VCaP (cell line): ENCODE data around the gene GMPPB.
"Not testable (repeated sequence)": the region's sequence is repeated elsewhere in the genome, so short reads cannot be mapped to it uniquely, and the experiment has no call there.

Source experiments
- H3K27ac ChIP-seq: fragments of 450-650 bp; 2 replicates; pipeline ENCODE4 v1.5.1; 2017
- CTCF ChIP-seq: fragments of 450-650 bp; conservative IDR thresholded peaks from 2 replicates; pipeline ENCODE4 v1.5.1; 2017; ENCODE audit warnings: mild to moderate bottlenecking, moderate library complexity

Gene GMPPB

DNA sequence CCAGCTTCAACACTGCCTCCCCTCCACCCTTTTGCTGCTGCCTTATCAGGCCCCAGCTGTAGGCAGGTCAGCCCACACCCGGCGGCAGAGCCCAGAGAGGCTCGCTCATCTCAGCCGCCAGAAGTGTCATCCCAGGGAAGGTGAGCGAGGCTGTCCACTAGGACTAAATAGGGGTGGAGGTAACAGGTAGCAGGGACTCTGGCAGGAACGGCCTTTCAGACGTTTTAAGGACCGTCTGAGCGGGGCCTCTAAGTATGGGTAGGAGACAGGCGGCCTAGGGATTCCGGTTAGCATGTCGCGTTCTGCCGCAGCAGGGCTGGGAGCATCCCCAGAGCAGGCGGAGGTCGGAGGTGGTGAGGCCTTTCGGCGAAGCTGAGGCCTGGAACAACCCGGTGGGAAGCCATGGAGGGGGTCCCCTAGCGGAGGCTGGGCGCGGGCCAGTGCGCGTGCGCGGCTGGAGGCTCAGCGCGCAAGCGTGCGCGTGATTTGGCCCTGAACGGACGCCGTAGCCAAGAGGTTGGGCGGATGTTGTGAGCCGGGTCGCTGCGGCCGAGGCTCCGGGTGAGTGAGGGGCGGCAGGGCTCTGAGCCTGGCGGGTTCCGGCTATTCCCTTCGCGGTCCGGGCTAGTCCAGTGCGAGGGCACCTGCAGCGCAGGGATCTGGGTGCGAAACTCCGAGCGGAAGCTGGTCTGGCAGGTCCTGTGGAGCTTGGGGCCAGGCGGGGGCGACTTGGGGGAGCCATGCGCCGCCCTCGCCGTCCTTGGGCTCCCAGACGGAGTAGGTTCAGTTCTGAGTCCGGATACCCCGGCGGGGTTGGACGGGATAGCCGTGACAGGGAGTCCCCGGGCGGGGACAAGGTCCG is 34.5 kb downstream of the GMPPB start, which contains the start of the genes MST1 and RNF123:
MST1 (minus strand) TSS at position 429 of the 862 bp plus-strand sequence. CDS start 783 bp downstream, outside the sequence.
RNF123 (plus strand) TSS at position 512 of the 862 bp plus-strand sequence. CDS start 1,609 bp downstream, outside the sequence.
- peak within 1 kb of the TSS; percentile 78 for H3K27ac ChIP-seq
- no peak for TF ChIP-seq CTCF

DNA sequence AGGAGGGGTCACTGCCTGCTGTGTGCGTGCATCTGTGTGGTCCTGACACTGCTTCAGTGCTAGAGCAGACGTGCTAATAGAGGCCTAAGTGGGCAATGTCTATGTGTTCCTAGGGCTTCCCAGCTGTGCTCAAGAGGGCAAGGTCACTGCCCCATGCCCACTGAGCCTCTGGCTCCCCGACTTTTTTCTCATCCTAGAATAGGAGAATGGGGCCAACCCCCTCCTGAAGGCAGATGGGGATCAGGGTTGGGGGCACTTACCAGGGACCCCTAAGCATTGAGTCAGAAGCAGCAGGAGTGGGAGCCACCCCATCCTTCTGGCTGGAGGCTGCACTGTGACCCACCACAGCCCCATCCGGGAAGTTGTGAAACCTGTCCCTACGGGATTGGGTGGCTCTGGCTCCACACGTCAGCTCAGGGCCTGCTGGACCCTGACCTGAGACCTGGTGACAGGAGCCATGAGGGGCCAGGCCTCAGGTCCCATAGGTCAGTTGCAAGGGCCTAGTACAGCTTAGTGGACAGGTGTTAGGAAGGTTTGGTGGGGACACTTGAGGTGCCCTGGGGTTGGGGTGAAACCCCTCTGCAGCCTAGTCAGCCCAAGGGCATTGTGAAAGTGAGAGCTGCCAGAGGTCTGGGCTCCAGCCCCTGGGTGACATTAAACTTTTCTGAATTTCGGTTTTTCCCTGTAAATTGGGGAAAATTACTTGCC is 35.3 kb downstream of the GMPPB start:
- H3K27ac ChIP-seq, result peak overlapping the region; percentile 78

GRCh38 chr3:49687424-49687795 is 36.3 kb downstream of the GMPPB start:
- not testable (repeated sequence) for H3K27ac ChIP-seq

DNA sequence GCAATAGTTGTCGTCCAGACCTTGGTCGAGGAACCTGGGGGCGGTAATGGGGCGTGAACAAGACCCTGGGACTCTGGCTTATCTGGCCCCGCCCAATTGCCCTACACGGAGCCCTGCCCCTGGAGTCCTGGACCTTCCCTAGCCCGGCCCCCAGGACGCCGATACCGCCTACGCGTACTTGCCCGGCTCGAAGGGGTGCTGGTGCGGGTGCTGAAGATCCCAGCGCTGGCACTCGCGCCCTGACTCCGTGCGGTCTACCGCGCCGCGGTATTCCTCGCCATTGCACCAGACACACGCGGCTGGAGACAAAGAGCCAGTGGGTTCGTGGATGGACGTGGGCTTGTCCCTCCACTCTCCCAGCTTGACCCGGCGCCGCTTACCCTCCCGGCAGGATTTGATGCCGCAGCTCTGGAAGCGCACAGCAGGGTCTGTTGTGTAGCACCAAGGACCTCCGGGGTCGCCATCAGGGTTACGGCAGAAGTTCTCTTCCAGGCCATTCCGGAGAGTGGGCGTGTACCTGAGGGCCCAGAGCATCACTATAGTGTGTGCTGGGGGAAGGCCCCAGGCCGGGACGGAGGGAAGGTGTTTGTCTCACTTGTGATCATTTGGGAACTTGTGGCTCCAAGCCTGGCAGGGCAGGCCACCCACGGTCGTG is 36.9 kb downstream of the GMPPB start:
- H3K27ac ChIP-seq, result not testable (repeated sequence)

- H3K27ac ChIP-seq, result not testable (repeated sequence)
These were observed 37.4 kb downstream of the GMPPB start for GRCh38 chr3:49686346-49686745.

DNA sequence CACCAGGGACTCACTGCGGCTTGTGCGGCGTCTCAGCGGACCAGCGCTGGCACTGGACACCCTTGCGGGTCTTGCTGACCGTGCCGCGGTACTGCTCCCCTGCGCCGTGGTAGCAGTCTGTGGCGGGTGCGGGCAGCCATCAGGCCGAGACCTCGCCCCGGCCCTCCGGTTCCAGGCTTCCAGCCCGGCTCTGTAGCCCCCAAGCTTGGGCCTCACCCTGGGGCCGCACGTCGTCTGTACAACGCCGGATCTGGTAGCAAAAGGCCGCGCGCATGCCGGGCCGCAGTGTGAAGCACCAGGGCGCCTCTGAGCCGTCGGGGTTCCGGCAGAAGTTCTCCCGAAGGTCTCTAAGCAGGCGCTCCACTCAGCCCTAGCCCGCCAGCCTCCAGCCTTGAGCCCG is 37.9 kb downstream of the GMPPB start:
- H3K27ac ChIP-seq, result not testable (repeated sequence)

GRCh38 chr3:49685103-49685502 is 38.6 kb downstream of the GMPPB start:
- not testable (repeated sequence) for H3K27ac ChIP-seq

DNA sequence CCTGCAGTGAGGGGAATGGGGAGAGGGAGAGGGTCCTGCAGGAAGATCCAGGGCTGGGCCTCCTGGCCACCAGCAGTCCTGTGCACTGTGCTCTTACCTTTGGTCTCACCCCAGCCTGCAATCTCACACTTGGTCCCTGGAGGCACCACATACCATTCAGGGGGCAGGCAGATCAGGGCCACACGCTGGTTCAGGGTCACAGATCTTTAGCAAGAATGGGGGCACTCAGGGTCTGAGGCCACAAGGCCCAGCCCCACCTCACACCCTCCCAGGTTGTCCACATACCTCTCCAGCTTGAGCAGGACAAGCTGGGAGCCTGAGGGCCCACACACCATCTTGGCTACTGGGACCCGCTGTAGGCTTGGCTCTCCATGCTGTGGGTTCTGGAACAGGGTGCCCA is 39.3 kb downstream of the GMPPB start:
- not testable (repeated sequence) for H3K27ac ChIP-seq

- no peak for TF ChIP-seq CTCF
- H3K27ac ChIP-seq, result no peak overlapping the region
These were observed 40.6 kb downstream of the GMPPB start for GRCh38 chr3:49683162-49683561.

GRCh38 chr3:49681543-49681942 is 42.2 kb downstream of the GMPPB start:
- no peak overlapping the region for H3K27ac ChIP-seq
- TF ChIP-seq CTCF, result no peak

DNA sequence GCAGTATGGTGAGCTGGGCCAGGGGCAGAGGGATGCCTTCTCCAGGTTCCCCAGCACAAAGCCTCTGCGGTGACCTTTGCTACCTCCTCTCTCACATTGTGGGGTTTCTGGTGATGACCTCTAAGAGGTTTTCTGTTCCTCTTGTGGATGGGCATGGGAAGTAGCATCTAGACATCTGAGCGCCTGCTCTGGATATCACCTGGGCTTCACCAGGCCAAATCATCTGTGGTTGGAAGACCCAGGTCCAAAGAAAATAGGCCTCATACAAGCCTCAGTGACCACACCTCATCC is 42.6 kb downstream of the GMPPB start:
- H3K27ac ChIP-seq, result no peak overlapping the region
- TF ChIP-seq CTCF, result no peak
